GM20000 (cell line): ENCODE data around the gene PUS7.
A peak's percentile ranks its signal among the peaks of the same experiment; 100 is the strongest.
"Not testable (repeated sequence)": the region's sequence is repeated elsewhere in the genome, so short reads cannot be mapped to it uniquely, and the experiment has no call there.

ENCODE experiments used
- DNase-seq: peaks from one replicate; pipeline ENCODE4 v3.0.0; 2012; ENCODE audit warnings: low spot score
- TF ChIP-seq, protein P1 (sequence below): IDR thresholded peaks from 2 replicates; pipeline ENCODE4 v1.5.1; 2012; ENCODE audit warnings: mild to moderate bottlenecking, control low read depth; ENCODE audit errors: extremely low read depth, missing control alignments

The PUS7 gene

DNA sequence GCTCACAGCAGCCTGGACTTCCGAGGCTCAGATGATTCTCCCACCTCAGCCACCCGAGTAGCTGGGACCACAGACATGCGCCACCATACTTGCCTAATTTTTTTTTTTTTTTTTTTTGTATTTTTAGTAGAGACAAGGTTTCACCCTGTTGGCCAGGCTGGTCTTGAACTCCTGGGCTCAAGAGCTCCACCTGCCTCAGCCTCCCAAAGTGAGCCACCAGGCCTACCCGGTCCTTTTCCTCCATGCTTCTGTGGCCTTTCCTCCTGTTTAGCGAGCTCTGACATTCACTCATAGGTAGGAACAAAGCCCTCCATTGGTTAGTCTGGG, 83.3 kb downstream of the PUS7 start:
- TF ChIP-seq, protein P1, sequence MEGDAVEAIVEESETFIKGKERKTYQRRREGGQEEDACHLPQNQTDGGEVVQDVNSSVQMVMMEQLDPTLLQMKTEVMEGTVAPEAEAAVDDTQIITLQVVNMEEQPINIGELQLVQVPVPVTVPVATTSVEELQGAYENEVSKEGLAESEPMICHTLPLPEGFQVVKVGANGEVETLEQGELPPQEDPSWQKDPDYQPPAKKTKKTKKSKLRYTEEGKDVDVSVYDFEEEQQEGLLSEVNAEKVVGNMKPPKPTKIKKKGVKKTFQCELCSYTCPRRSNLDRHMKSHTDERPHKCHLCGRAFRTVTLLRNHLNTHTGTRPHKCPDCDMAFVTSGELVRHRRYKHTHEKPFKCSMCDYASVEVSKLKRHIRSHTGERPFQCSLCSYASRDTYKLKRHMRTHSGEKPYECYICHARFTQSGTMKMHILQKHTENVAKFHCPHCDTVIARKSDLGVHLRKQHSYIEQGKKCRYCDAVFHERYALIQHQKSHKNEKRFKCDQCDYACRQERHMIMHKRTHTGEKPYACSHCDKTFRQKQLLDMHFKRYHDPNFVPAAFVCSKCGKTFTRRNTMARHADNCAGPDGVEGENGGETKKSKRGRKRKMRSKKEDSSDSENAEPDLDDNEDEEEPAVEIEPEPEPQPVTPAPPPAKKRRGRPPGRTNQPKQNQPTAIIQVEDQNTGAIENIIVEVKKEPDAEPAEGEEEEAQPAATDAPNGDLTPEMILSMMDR: no peak

DNA sequence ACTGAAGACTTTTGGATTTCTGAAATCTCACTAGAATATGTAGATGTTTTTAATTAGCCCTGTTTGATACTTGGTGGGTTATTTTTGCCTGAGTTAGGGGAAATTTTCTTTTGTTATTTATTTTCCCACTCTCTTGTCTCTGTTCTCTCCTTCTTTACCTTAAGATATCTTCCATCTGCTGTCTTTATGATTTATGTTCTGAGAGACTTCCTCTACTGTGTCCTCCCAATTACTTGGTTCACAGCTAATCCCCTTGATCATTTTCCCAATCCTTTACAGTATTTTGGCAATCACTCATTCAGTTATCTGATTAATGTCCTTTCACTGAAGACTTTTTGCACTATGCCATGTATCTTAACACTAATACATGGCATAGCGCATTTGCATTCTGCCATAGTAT, 83.8 kb downstream of the PUS7 start:
- TF ChIP-seq, protein P1: no peak
- no peak for DNase-seq

More for the DNA sequence above, 83.3 kb downstream of the PUS7 start:
- no peak for DNase-seq

DNA sequence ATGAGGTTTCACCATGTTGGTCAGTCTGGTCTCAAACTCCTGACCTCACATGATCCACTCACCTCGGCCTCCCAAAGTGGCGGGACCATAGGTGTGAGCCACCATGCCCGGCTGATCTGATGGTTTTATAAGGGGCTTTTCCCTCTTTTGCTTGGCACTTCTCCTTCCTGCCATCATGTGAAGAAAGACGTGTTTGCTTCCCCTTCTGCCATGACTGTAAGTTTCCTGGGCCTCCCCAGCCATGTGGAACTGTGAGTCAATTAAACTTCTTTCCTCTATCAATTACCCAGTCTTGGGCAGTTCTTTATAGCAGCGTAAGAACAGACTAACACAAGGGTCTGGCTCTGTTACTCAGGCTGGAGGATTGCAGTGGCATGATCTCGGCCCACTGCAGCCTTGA, 84.7 kb downstream of the PUS7 start:
- DNase-seq: not testable (repeated sequence)

DNA sequence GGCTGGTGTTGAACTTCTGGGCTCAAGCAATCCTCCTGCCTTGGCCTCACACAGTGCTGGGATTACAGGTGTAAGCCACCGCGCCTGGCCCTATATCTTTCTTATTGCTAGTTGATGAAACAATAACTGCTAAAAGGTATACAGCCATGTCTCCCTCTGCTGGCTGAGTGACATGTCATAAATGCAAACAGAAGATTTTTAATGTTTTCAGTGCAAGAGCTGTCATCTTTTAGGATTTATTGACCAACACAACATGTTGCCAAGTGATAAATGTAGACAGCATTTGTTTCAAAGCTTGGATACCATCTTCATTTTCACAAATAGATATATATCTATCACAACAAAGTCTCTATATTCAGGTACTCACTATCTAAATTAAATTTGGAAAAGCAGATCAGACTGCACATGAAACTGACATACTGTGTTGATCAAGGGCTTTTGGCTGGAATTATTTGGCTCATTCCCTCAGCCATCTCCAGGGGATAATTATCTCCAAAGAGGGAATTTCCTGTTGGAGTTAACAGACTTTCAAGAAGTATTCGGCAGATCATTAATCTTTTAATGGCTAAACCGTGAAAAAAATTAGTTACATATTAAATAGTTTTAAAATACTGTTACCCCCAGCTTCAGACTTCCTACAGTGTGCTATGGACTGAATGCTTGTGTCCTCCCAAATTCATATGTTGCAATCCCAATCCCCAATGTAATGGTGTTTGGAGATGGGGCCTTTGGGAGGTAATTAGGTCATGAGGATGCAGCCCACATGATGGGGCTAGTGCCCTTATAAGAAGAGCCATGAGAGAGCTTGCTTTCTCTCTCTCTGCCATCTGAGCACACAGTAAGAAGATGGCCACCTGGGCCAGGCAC, 92.1 kb downstream of the PUS7 start:
- peak; percentile 49 for DNase-seq
- TF ChIP-seq, protein P1: peak; percentile 39

DNA sequence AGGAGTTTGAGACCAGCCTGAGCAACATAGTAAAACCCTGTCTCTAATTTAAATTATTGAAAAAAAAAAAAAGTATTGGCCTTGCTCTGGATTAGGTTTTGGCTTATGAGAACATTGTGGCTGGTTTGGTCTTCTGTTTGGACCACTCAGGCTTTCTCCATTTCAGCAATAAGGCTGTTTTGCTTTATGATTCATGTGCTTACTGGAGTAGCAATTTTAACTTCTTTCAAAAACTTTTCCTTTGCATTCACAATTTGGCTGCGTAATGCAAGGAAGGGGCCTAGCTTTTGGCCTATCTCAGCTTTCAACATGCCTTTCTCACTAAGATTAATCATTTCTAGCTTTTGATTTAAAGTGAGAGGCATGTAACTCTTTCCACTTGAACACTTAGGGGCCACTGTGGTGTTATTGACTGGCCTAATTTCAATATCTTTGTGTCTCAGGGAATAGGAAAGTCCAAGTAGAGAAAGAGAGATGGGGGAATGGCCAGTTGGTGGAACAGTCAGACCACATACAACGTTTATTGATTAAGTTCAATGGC, 95.4 kb downstream of the PUS7 start:
- DNase-seq: no peak
- TF ChIP-seq, protein P1: no peak

DNA sequence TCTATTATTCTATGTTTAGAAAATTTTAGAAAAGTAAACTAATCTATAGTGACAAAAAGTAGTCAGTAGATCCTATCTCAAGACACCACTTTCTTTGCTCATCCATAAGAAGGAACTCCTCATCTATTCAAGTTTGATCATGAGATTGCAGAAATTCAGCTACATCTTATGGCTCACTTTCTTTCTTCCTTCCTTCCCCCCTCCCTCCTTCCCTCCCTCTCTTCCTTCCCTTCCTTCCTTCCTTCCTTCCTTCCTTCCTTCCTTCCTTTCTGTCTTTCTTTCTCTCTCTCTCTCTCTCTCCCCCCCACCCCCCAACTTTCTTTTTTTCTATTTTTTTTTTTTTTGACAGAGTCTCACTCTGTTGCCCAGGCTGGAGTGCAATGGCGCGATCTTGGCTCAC, 98.1 kb downstream of the PUS7 start:
- TF ChIP-seq, protein P1: no peak

DNA sequence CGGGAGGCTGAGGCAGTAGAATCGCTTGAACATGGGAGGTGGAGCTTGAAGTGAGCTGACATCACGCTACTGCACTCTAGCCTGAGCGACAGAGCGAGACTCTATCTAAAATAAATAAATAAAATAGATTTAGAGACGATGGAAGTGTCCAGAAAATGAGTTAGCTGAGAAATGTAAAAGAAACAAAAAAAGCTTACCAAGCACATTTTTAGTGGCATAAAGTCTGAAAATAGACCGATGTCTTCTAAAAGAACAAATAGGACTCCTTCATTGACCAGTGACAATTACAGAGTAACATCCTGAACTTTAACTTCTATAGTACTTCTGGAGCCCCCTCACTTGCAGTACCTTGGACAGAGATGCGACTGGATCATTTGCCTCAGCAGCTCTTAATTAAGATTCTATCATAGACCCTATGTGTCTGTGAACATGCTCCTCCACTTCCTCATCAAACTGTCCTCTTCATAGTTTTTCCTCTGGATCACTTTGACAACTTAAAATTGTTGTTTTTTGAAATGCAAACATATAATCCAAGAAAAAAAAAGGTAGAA, 108.1 kb downstream of the PUS7 start:
- TF ChIP-seq, protein P1: no peak
- DNase-seq: no peak

More for the DNA sequence above, 98.1 kb downstream of the PUS7 start:
- no peak for DNase-seq

DNA sequence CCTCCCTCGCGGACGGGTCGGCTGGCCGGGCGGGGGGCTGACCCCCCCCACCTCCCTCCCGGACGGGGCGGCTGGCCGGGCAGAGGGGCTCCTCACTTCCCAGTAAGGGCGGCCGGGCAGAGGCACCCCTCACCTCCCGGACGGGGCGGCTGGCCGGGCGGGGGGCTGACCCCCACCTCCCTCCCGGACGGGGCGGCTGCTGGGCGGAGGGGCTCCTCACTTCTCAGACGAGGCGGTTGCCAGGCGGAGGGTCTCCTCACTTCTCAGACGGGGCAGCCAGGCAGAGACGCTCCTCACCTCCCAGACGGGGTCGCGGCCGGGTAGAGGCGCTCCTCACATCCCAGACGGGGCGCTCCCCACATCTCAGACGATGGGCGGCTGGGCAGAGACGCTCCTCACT, 111.3 kb downstream of the PUS7 start:
- DNase-seq: not testable (repeated sequence)

DNA sequence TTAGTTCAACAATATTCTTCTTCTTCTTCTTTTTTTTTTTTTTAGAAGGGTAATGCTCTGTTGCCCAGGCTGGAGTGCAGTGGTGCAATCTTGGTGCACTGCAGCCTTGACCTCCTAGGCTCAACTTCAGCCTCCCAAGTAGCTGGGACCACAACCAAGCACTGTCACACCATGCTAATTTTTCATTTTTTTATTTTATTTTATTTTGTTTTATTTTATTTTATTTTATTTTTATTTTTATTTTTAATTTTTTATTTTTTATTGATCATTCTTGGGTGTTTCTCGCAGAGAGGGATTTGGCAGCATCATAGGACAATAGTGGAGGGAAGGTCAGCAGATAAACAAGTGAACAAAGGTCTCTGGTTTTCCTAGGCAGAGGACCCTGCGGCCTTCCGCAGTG, 112.3 kb downstream of the PUS7 start:
- DNase-seq: not testable (repeated sequence)
